22Rv1 (cell line): ENCODE measurements around the gene C22orf39.

Source experiments
- ZFX ChIP-seq: fragments of 450-650 bp; IDR thresholded peaks from 2 replicates; pipeline ENCODE4 v1.6.1; 2017; ENCODE audit warnings: antibody characterized with exemption, borderline replicate concordance
- TF ChIP-seq, protein P1 (sequence below): fragments of 450-650 bp; IDR thresholded peaks from 2 replicates; pipeline ENCODE4 v1.5.1; 2017; ENCODE audit warnings: mild to moderate bottlenecking

DNA sequence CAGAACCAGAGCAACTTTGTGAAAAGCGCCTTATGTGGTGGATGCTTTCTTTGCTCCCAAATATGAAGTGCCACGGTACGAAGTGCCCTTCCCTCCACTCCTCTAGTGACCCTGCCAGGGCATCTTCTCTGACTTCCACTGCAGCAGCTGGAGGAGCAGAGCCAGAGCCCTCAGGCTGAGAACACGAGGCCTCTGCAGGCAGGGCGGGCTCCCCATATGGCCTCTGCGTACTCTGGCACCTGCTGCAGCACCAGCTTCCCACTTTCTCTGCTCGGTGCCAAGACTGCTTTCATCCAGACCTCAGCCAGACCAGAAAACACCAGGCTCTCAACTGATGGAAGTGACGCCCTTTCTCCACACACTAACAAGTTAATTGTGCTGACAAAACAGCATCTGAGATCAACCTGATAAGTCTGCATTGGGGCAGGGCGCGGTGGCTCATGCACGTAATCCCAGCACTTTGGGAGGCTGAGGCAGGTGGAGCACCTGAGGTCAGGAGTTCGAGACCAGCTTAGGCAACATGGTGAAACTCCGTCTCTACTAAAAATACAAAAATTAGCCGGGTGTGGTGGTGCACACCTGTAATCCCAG lies 18.7 kb upstream of the C22orf39 start:
- TF ChIP-seq, protein P1, sequence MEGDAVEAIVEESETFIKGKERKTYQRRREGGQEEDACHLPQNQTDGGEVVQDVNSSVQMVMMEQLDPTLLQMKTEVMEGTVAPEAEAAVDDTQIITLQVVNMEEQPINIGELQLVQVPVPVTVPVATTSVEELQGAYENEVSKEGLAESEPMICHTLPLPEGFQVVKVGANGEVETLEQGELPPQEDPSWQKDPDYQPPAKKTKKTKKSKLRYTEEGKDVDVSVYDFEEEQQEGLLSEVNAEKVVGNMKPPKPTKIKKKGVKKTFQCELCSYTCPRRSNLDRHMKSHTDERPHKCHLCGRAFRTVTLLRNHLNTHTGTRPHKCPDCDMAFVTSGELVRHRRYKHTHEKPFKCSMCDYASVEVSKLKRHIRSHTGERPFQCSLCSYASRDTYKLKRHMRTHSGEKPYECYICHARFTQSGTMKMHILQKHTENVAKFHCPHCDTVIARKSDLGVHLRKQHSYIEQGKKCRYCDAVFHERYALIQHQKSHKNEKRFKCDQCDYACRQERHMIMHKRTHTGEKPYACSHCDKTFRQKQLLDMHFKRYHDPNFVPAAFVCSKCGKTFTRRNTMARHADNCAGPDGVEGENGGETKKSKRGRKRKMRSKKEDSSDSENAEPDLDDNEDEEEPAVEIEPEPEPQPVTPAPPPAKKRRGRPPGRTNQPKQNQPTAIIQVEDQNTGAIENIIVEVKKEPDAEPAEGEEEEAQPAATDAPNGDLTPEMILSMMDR = no peak
- no peak for TF ChIP-seq ZFX
